GM21723 (cell line): ENCODE measurements around the gene CDH4.

Source experiments
- ATAC-seq: cut with Tn5 transposase; IDR thresholded peaks from one replicate; pipeline ENCODE4 v1.9.1; 2021; ENCODE audit warnings: mild to moderate bottlenecking, moderate library complexity; ENCODE audit not compliant: unreplicated experiment

CDH4 gene

GRCh38 chr20:61322151-61322865 is 70.2 kb downstream of the CDH4 start:
- no peak for ATAC-seq

- no peak for ATAC-seq
These were observed 72.8 kb downstream of the CDH4 start for GRCh38 chr20:61324906-61325305.

DNA sequence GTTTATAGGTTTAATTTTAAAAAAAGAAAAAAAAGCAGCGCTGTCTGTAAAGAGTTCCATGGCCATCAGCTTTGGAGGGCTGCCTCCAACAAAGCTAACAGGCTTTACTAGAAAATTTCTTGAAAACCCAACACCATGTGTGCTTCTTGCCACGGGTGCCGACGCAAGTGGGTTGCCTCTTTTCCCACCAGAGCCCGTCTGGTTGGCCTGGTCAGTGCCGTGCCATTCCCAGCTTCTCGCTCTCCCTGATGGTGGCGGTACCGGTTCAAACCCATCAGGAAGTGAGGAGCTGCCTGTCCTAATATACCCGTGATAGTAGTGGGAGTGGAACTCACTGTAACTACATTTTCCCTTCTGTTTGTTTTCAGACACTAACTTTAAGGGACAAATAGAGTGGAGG is 73.7 kb downstream of the CDH4 start:
- no peak for ATAC-seq

GRCh38 chr20:61328911-61329558 is 77.0 kb downstream of the CDH4 start:
- no peak for ATAC-seq

DNA sequence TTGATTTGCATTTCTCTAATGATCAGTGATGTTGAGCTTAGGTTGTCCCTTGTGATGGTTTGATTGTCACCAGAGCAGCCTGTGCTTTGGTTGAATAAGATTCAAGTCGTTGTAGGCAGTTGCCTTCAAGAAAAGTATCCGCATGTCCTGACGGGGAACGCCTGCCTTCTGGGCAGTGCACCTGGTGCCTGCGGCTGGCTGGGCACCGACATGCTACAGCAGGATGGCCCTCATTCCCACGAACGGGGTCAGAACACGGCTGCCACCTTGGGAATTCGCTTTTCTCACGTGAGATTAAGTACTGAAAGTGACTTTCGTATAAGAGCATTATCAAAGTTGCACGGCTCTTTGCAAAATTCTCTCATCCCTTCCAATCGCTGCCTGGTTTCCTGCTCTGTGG is 78.4 kb downstream of the CDH4 start:
- no peak for ATAC-seq

DNA sequence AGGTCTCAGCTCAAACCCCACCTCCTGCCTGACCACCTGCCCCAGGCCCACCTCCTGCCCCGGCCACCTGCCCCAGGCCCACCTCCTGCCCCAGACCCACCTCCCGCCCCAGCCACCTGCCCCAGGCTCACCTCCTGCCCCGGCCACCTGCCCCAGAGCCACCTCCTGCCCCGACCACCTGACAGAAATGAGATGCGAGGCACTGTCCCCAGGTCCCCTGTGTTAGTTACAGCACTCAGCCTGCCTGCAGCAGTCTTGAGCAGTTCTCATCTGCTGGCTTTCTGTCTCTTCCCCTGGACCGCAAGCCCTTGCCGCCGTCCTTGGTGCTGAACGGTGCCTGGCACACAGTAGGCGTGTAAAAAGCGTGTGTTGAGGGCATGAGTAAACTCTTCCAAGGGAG is 79.5 kb downstream of the CDH4 start:
- no peak for ATAC-seq

- no peak for ATAC-seq
These were observed 80.2 kb downstream of the CDH4 start for GRCh38 chr20:61332016-61332975.

GRCh38 chr20:61333484-61334108 is 81.5 kb downstream of the CDH4 start:
- no peak for ATAC-seq

DNA sequence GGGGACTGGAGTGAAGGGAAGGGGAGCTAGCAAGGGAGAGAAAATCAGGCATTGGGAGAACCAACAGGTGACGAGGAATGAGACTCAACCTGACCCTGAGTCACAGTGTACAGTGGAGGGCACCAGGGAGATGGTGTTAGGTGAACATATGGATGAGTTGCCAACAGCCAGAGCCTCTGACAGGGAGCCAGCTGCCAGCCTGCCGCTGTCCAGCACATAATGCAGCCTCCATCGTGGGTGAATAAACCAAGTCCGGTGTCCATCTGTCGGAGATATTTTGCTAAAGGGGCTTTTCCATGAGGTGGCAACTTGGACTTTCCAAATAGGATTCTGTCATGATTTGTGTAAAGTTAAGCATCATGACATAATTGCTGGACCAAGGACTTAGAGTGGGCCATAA is 88.1 kb downstream of the CDH4 start:
- no peak for ATAC-seq

DNA sequence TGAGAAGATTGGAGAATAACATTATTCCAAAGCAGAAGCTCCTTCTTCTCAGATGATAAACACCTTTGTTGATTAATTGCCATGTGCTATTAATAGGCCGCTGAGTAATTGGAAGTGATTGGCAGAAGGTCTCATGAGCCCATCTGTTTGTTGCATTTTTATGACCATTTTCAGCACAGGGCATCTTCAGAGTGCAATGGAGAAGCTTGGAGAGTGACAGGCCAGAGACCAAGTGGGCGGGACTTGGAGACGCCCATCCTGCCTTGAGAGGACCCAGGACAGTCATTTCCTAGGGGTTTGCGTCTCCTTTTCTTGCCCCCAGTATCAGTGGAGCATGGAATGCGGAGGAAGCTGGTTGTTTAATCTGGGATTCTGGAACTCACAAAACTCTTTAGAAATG is 89.5 kb downstream of the CDH4 start:
- ATAC-seq, result no peak

DNA sequence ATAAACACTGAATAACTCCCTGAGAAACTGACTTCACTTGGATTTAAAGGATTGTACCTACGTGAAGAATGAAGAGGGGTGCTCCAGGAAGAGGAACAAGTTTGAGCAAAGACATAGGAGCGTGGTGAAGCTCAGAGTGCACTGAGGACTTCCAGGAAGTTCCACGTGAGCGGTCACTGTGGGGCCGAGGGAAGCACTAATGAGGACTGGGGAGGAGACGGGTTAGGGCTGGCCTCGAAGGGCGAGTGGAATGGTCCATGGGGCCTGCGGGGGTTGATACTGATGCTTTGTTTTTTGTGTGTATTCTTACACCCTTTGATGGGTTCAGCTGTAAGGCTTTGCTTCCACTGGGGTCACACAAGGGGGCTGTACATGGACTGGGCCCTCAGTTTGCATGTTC is 91.9 kb downstream of the CDH4 start:
- no peak for ATAC-seq

DNA sequence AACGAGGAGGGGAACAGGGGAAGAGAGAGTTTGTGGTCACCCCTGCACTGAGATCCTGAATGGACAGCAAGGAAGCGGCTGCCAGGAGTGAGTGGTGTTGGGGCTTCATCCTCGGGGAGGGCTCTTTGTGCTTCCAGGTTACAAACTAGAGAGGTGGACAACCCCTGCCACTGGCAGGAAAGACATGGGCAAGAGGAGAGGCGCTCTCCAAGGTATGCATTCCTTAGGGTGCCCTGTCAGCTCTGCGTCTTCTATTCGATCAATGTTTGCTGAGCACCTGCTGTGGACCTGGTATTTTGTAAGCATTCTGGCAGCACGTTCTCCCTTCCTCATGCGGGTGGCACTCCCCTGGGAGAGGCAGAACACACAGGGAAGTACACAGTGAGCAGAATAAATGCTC is 93.6 kb downstream of the CDH4 start:
- ATAC-seq, result no peak

- no peak for ATAC-seq
These were observed 94.9 kb downstream of the CDH4 start for GRCh38 chr20:61346996-61347395.

GRCh38 chr20:61347443-61347842 is 95.4 kb downstream of the CDH4 start:
- ATAC-seq, result no peak

DNA sequence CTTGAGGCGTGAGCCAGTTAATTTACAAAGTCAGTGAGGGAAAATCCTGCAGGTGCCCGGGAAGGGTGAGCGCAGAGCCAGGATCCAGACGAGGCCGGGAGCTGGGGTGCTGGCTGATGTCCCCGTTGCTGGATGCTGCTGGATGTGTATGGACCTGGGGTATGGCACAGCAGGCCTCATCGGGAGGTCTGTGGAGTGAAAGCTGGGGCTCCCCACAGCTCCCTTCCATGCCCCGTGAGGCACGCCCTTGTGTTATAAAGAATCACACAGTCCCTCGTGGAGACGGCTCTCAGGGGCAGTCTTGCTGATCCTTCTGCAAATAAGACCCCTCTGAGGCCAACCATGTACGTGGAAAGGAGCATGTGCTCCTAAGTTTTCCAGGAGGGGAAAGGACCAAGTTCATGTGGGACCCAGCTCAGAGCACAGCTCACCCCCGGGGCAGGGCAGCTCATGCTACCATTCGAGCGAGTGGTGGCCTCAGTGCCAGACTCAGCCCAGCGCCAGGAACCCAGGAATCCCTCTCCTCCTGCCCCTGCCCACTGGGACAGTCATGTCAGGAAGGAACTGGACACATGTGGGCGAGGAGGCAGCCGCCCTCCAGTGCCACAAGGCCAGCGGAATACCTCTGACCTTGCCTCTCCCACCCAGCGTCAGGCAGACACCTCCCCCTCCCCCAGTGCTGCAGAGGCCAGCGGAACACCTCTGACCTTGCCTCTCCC is 97.5 kb downstream of the CDH4 start:
- ATAC-seq, result no peak

DNA sequence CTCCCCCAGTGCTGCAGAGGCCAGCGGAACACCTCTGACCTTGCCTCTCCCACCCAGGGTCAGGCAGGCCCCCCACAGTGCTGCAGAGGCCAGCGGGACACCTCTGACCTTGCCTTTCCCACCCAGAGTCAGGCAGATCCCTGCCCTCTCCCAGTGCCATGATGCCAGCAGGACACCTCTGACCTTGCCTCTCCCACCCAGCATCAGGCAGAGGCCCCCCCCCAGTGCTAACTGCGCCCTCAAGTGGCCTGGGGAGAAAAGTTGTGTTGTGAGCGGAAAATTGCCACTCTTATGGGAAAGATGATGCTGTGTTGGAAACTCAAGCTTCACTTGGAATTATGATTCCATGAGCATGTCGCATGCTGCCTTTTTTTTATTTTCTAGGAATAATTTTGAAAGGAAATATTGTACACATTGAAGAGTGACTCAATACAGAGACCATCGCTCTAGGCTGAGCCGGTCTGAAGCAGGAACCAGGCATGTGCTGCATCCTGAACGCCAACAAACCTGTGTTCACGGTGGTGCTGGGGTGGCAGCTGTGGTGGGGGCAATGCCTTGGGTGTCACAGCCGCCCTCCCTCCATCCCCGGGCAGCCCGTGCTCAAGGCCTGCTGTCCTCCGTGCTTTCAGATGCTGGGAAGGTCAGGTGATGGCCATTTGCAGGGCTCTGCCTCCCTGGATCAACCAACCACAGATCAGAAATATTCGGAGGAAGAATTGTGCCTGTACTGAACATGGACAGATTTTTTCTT is 98.6 kb downstream of the CDH4 start:
- no peak for ATAC-seq

GRCh38 chr20:61352346-61353260 is 100.5 kb downstream of the CDH4 start:
- ATAC-seq, result no peak

GRCh38 chr20:61353261-61354000 is 101.4 kb downstream of the CDH4 start:
- ATAC-seq, result no peak
